ENCODE data around the gene NFATC3. TPM values are rescaled to one million over a fixed set of nuclear protein-coding genes. Genes with fewer than 3 reads are reported as not detected.
A peak's percentile ranks its signal among the peaks of the same experiment; 100 is the strongest.

NFATC3 gene
- total RNA-seq, 1 experiment from 2014 or later = 33.0 TPM

GRCh38 chr16:68064791-68065365 is 20.3 kb upstream of the NFATC3 start:
- Mint-ChIP-seq H3K27me3 (ENCODE audit: low read depth) (no peaks in the 10 kb centered on the region), H3K4me3 (no peak overlapping the region; a peak in 2 of 5 replicates), H3K9me3 (no peaks in the 10 kb centered on the region), H3K27ac (no peak overlapping the region; a peak in 2 of 7 replicates), H3K36me3 (ENCODE audit: insufficient read depth in 1 of 3, low read depth in 3 of 3) (peaks cover 3 to 35% (median 17%) of the 10 kb centered on the region in 3 experiments; a peak in 6 of 7 replicates), H3K4me1 (no peaks in the 10 kb centered on the region)
- no peaks in the 10 kb centered on the region for H3K23me2 ChIP-seq (ENCODE audit: insufficient read length, low read depth, low read length, poor library complexity, severe bottlenecking)
- no peak overlapping the region for H4K5ac ChIP-seq (ENCODE audit: insufficient read length, low read depth, low read length)
- H2BK20ac ChIP-seq (ENCODE audit: low read depth, low read length, poor library complexity, severe bottlenecking) = no peak overlapping the region
- no peak overlapping the region for H4K8ac ChIP-seq (replicated peaks; ENCODE audit: insufficient read length, low read depth, low read length)
- H2BK15ac ChIP-seq (ENCODE audit: low read depth, low read length) = no peak overlapping the region
- H3K14ac ChIP-seq (ENCODE audit: insufficient read depth, low read length) = no peak overlapping the region
- H3K9ac ChIP-seq (ENCODE audit: extremely low read depth, insufficient read length, low read length) = no peak overlapping the region
- no peaks in the 10 kb centered on the region for H3K79me2 ChIP-seq (ENCODE audit: insufficient read depth, low read length)
- TF ChIP-seq CTCF (conservative IDR thresholded peaks at IDR 0.05) = peak; percentile 84
- no peak overlapping the region for H2BK120ac ChIP-seq (ENCODE audit: low read depth, low read length, poor library complexity, severe bottlenecking)
- H3K27me3 ChIP-seq (ENCODE audit: insufficient read depth, low read length) = no peaks in the 10 kb centered on the region
- no peak overlapping the region for H3K18ac ChIP-seq (ENCODE audit: insufficient read length, low read depth, low read length)
- H2BK5ac ChIP-seq (ENCODE audit: insufficient read length, low read length) = no peak overlapping the region
- H3K56ac ChIP-seq (ENCODE audit: insufficient read length, low read depth, low read length) = no peak overlapping the region
- no peak overlapping the region for H4K91ac ChIP-seq (ENCODE audit: insufficient read length, low read depth, low read length)
- H3T11ph ChIP-seq (ENCODE audit: low read length) = no peak overlapping the region
- H2AFZ ChIP-seq (ENCODE audit: low read length) = no peak overlapping the region
- H3K79me1 ChIP-seq (ENCODE audit: insufficient read depth, low read depth, low read length, poor library complexity, severe bottlenecking) = no peaks in the 10 kb centered on the region
- no peak overlapping the region for H2BK12ac ChIP-seq (ENCODE audit: insufficient read length, low read depth, low read length)
- DNase-seq = peak; percentile 77
- no peak overlapping the region for H3K27ac ChIP-seq (ENCODE audit: insufficient read length, low read depth, low read length)
- no peak overlapping the region for H2AK5ac ChIP-seq (ENCODE audit: insufficient read length, low read length)
- no peak overlapping the region for H3K4me2 ChIP-seq (ENCODE audit: insufficient read depth, insufficient read length, low read length)
- no CpG with 5 or more reads among the region's 2 CpGs for WGBS (ENCODE audit: extremely low coverage, insufficient read length, low lambda C conversion rate)
- no peak overlapping the region for H3K23ac ChIP-seq (ENCODE audit: insufficient read length, low read depth, low read length)
- no peaks in the 10 kb centered on the region for H4K20me1 ChIP-seq (ENCODE audit: control insufficient read depth, insufficient read depth, insufficient read length)
- H3K9me3 ChIP-seq (ENCODE audit: control insufficient read depth, low read depth, low read length) = no peaks in the 10 kb centered on the region
- H3K4ac ChIP-seq (ENCODE audit: low read depth, low read length) = no peak overlapping the region
- H3K4me1 ChIP-seq (ENCODE audit: insufficient read depth, low read length) = no peaks in the 10 kb centered on the region
